K562 (cell line): ENCODE measurements around the gene POMT1. TPM values are rescaled to one million over a fixed set of nuclear protein-coding genes. Genes with fewer than 3 reads are reported as not detected.

Source experiments
- ATAC-seq: fragments of 200-7000 bp; cut with Tn5 transposase; 3 replicates; pipeline ENCODE4 v1.9.1; 2020; ENCODE audit warnings: moderate library complexity
- BruUV-seq: library from RNA; stranded (reverse); fragments of 400-500 nt; replicated peaks from 2 replicates; lab custom pipeline; 2021; lab: Mats Ljungman, UMichigan
- CTCF ChIA-PET: fragments of 300-600 bp; formaldehyde crosslinking; extraction: SDS; loops from one replicate; lab custom pipeline; 2021; ENCODE audit warnings: low intra/inter-chr PET ratio; lab: Yijun Ruan, JAX
- POLR2A ChIA-PET: fragments of 300-600, 350-650 bp; sonication (Branson Sonifier 250); formaldehyde crosslinking; extraction: SDS; loops from one replicate; lab custom pipeline; 2021; ENCODE audit warnings: antibody characterized with exemption, inconsistent platforms; lab: Yijun Ruan, JAX
- DNase-seq, 4 experiments: peaks; one replicate each; pipeline versions ENCODE4 v3.0.0 to v3.0.0-alpha.2; 2011 to 2018; ENCODE audit warnings: low spot score in 3 of 4, mixed read lengths in 3 of 4; ENCODE audit errors: extremely low read depth in 1 of 4
- FAIRE-seq: peaks from 2 replicates; lab custom pipeline; 2011; peaks lifted over from hg19 to GRCh38; lab: Jason Lieb, UNC
- H2AFZ ChIP-seq: 2 replicates; pipeline ENCODE4 v1.6.0; 2011; ENCODE audit warnings: low read depth, low read length, control low read depth, inconsistent platforms
- H3K27ac ChIP-seq: fragments of 200-600 bp; 3 replicates; pipeline ENCODE4 v1.8.0; 2011; ENCODE audit warnings: low read depth, mild to moderate bottlenecking, control low read depth, inconsistent platforms, low read length, moderate library complexity, mixed read lengths; ENCODE audit errors: extremely low read depth
- H3K27me3 ChIP-seq, 2 experiments: fragments of 300-600 bp in 1 of 2; 2 replicates in 1 of 2; 3 replicates in 1 of 2; pipeline versions ENCODE4 v1.6.0 to v1.8.0; 2011; ENCODE audit warnings: inconsistent platforms in 2 of 2, low read length in 2 of 2, mild to moderate bottlenecking in 1 of 2, mixed read lengths in 1 of 2, moderate library complexity in 1 of 2; ENCODE audit not compliant: control insufficient read depth in 2 of 2, insufficient read depth in 2 of 2
- H3K36me3 ChIP-seq: fragments of 300-600 bp; 3 replicates; pipeline ENCODE4 v1.8.0; 2011; ENCODE audit warnings: mild to moderate bottlenecking, low read length, inconsistent platforms; ENCODE audit not compliant: control insufficient read depth, insufficient read depth
- H3K4me1 ChIP-seq, 2 experiments: fragments of 200-600 bp in 1 of 2; replicated peaks in 1 of 2; 2 replicates in 1 of 2; 3 replicates in 1 of 2; pipeline versions ENCODE4 v1.5.1 to v1.8.0; 2011; ENCODE audit warnings: inconsistent platforms in 2 of 2, low read length in 2 of 2, mild to moderate bottlenecking in 1 of 2, mixed read lengths in 1 of 2, moderate library complexity in 1 of 2; ENCODE audit not compliant: control insufficient read depth in 2 of 2, insufficient read depth in 2 of 2
- H3K4me2 ChIP-seq: 2 replicates; pipeline ENCODE4 v1.6.1; 2011; ENCODE audit warnings: low read length, control low read depth, inconsistent platforms, mixed read lengths; ENCODE audit not compliant: insufficient read depth
- H3K4me3 ChIP-seq: fragments of 200-600 bp; sonication (generic), shearing (Covaris generic); 2 replicates; pipeline ENCODE4 v1.5.1; 2016; ENCODE audit warnings: control low read depth, inconsistent platforms
- H3K79me2 ChIP-seq: fragments of 200-600 bp; 3 replicates; pipeline ENCODE4 v1.8.0; 2011; ENCODE audit warnings: low read length, inconsistent platforms; ENCODE audit not compliant: control insufficient read depth, insufficient read depth
- H3K9ac ChIP-seq, 2 experiments: 2 replicates each; pipeline versions ENCODE4 v1.6.0 to v1.6.1; 2011; ENCODE audit warnings: low read depth in 2 of 2, low read length in 2 of 2, control low read depth in 1 of 2, inconsistent platforms in 1 of 2, mild to moderate bottlenecking in 1 of 2, mixed read lengths in 1 of 2; ENCODE audit not compliant: insufficient read depth in 1 of 2
- H3K9me1 ChIP-seq: one replicate; pipeline ENCODE4 v1.6.0; 2011; ENCODE audit warnings: inconsistent platforms, mild to moderate bottlenecking, low read length, moderate library complexity; ENCODE audit not compliant: control insufficient read depth, insufficient read depth
- H3K9me3 ChIP-seq: replicated peaks from 2 replicates; pipeline ENCODE4 v1.5.1; 2011; ENCODE audit warnings: low read depth, low read length, inconsistent platforms; ENCODE audit not compliant: control insufficient read depth, insufficient read depth
- H4K20me1 ChIP-seq: replicated peaks from 2 replicates; pipeline ENCODE4 v1.6.1; 2011; ENCODE audit warnings: low read length, inconsistent platforms, mixed read lengths; ENCODE audit not compliant: control insufficient read depth, insufficient read depth
- CCAR2 ChIP-seq: fragments of 200-400 bp; formaldehyde crosslinking; IDR thresholded peaks from 2 replicates; pipeline ENCODE4 v1.6.1; 2017; ENCODE audit warnings: mild to moderate bottlenecking, low read depth, low read length
- LCOR ChIP-seq: sonication (generic); formaldehyde crosslinking; IDR thresholded peaks from 2 replicates; pipeline ENCODE4 v1.8.0; 2022; ENCODE audit warnings: mild to moderate bottlenecking, missing genetic modification reagents
- MIER1 ChIP-seq: fragments of 450-650 bp; IDR thresholded peaks from 2 replicates; pipeline ENCODE4 v1.6.1; 2016; ENCODE audit warnings: antibody characterized with exemption, mild to moderate bottlenecking, low read depth
- POLR2AphosphoS5 ChIP-seq: IDR thresholded peaks from 2 replicates; pipeline ENCODE4 v1.6.1; 2011; ENCODE audit warnings: mild to moderate bottlenecking, low read depth, low read length, moderate library complexity; ENCODE audit not compliant: control insufficient read depth, insufficient read depth
- PTRF ChIP-seq: fragments of 450-650 bp; IDR thresholded peaks from 2 replicates; pipeline ENCODE4 v1.6.1; 2016; ENCODE audit warnings: mild to moderate bottlenecking, missing genetic modification characterization, missing compliant biosample characterization
- WGBS: fragments of 100-300 bp; shearing (Covaris generic); methylation state at CpG from one replicate; pipeline ENCODE4 v1.1.6; 2016; ENCODE audit warnings: low coverage, mixed read lengths; ENCODE audit not compliant: insufficient coverage; ENCODE audit errors: missing lambda C conversion rate; 5-methylcytosine and 5-hydroxymethylcytosine counted together
- in situ Hi-C: fragments of 300-500 bp; cut with MboI; formaldehyde crosslinking; loops from 4 replicates; pipeline ENCODE4 v1.15.0; 2018; ENCODE audit warnings: inconsistent platforms, mixed read lengths
- intact Hi-C: fragments of 100-400 bp; cut with micrococcal nuclease; formaldehyde crosslinking; loops from 2 replicates; pipeline ENCODE4 v1.14.2; 2022
- polyA plus RNA-seq, 8 experiments: library from polyadenylated mRNA; depleted of rRNA in 4 of 8; stranded (reverse) in 5 of 8; unstranded in 3 of 8; fragments of >200 nt; fragmentation: Nextera tagmentation in 2 of 8; fragmentation: Illumina TruSeq in 1 of 8; extraction: Ambion mirVana in 2 of 8; extraction: Trizol in 1 of 8; gene quantifications; 2 replicates each; pipeline versions ENCODE4 v1.2.1 to v1.2.3, GENCODE V29; 2011 to 2014; ENCODE audit warnings: inconsistent platforms in 1 of 8, missing spikeins in 1 of 8
- total RNA-seq, 7 experiments: library from RNA; depleted of rRNA in 6 of 7; stranded (reverse); fragments of >200 nt in 6 of 7; fragmentation: Illumina TruSeq in 2 of 7; extraction: Trizol in 2 of 7; gene quantifications; 2 replicates each; pipeline versions ENCODE4 v1.2.1 to v1.2.3, GENCODE V29; 2011 to 2021; ENCODE audit warnings: low replicate concordance in 1 of 7
- TF ChIP-seq, protein P1 (sequence below), 3 experiments: fragments of 200-800 bp in 1 of 3; fragments of 250-450 bp in 1 of 3; fragments of 450-650 bp in 1 of 3; sonication (Bioruptor Pico) in 1 of 3; sonication (Bioruptor generic) in 1 of 3; formaldehyde crosslinking in 1 of 3; IDR thresholded peaks; 2 replicates each; pipeline versions ENCODE4 v1.6.1 to v1.8.0; 2016 to 2022; ENCODE audit warnings: mild to moderate bottlenecking in 2 of 3, missing genetic modification characterization in 2 of 3, missing compliant biosample characterization in 1 of 3, moderate library complexity in 1 of 3

The POMT1 gene
- total and polyA plus RNA-seq, 9 of the 15 experiments (the other 6 are each of a cell fraction or from before 2014, with no cell fraction given) = 1.8 to 23.5 (median 14.6) TPM

DNA sequence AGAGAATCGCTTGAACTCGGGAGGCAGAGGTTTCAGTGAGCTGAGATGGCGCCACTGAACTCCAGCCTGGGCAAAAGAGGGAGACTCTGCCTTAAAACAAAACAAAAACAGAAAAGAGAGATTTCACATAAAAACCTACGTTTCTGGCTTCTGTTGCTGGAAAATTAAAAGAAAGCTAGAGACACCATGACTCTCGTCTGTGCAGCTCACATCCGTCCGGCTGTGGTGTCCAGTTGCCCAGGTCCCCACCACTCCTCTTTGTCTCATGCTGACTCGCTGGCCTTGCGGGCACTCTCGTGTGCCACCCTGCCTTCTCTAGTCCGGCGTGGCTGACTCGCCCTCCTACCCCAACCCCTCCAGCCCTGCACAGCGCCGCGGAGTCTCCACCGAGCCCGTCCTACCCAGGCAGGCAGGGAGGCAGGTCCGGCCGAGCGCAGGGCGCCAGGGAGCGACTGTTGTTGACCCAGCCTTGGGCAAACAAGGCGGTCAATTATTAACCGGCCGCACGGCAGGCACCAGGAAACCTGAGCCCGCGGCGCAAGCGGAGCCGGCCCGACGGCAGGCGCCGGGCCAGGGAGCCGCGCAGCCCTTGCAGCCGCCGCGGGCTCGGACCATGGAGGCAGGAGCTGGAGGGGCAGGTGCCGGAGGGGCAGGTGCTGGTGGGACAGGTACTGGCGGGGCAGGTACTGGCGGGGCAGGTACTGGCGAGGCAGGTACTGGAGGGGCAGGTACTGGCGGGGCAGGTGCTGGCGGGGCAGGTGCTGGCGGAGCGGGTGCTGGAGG is 42.5 kb downstream of the POMT1 start, which contains the start of gene PRRT1B:
Gene PRRT1B, plus strand, starts transcription at position 521 of the 783 bp plus-strand sequence. Its CDS starts 93 bp downstream, at position 614.
- intact Hi-C loops (no loop called here), in situ Hi-C loops (no loop called here)
- no TSS peak for BruUV-seq
- POLR2A ChIA-PET = interaction anchor here (0.6 kb wide), 1 partner anchor 173 kb away, joined by 3 read pairs; no protein-coding TSS in a partner anchor
- TF ChIP-seq MIER1 (no peak), POLR2AphosphoS5 (no peak), PTRF (tag) (no peak), LCOR (CRISPR knock-in tag) (no peak), CCAR2 (no peak)
- TF ChIP-seq, protein P1, sequence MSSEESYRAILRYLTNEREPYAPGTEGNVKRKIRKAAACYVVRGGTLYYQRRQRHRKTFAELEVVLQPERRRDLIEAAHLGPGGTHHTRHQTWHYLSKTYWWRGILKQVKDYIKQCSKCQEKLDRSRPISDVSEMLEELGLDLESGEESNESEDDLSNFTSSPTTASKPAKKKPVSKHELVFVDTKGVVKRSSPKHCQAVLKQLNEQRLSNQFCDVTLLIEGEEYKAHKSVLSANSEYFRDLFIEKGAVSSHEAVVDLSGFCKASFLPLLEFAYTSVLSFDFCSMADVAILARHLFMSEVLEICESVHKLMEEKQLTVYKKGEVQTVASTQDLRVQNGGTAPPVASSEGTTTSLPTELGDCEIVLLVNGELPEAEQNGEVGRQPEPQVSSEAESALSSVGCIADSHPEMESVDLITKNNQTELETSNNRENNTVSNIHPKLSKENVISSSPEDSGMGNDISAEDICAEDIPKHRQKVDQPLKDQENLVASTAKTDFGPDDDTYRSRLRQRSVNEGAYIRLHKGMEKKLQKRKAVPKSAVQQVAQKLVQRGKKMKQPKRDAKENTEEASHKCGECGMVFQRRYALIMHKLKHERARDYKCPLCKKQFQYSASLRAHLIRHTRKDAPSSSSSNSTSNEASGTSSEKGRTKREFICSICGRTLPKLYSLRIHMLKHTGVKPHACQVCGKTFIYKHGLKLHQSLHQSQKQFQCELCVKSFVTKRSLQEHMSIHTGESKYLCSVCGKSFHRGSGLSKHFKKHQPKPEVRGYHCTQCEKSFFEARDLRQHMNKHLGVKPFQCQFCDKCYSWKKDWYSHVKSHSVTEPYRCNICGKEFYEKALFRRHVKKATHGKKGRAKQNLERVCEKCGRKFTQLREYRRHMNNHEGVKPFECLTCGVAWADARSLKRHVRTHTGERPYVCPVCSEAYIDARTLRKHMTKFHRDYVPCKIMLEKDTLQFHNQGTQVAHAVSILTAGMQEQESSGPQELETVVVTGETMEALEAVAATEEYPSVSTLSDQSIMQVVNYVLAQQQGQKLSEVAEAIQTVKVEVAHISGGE (CRISPR knock-in tag; IDR thresholded peaks at IDR 0.05) = 0 out of 6 replicates have a peak, but pooled peaks of 1 of the 3 experiments have one; percentile 34
- peaks cover 16 to 36% of the 10 kb centered on the region in 2 experiments; a peak in 4 of 5 replicates for H3K27me3 ChIP-seq
- no peaks in the 10 kb centered on the region for H4K20me1 ChIP-seq
- FAIRE-seq (no peak), ATAC-seq (no peak), DNase-seq (no peak)
- no peak within 1 kb of the TSS for H2AFZ ChIP-seq
- no peaks in the 10 kb centered on the region for H3K79me2 ChIP-seq
- no peak within 1 kb of the TSS for H3K4me2 ChIP-seq
- H3K27ac ChIP-seq = no peak within 1 kb of the TSS
- H3K9me3 ChIP-seq = peaks cover 7% of the 10 kb centered on the region
- peaks cover 0 to 14% of the 10 kb centered on the region in 2 experiments; a peak in 1 of 5 replicates for H3K4me1 ChIP-seq
- CTCF ChIA-PET = interaction anchor here (0.6 kb wide), 1 partner anchor 69 kb away, joined by 4 read pairs; no protein-coding TSS in a partner anchor
- no peaks in the 10 kb centered on the region for H3K36me3 ChIP-seq
- no peak within 1 kb of the TSS for H3K9ac ChIP-seq
- 54% methylated on average over 41 of the region's 50 CpGs for WGBS
- no peak within 1 kb of the TSS for H3K4me3 ChIP-seq
- no peaks in the 10 kb centered on the region for H3K9me1 ChIP-seq
